Measurements from ENCODE around the gene LTBP1.
"Not testable (repeated sequence)": the region's sequence is repeated elsewhere in the genome, so short reads cannot be mapped to it uniquely, and the experiment has no call there.

Gene LTBP1, protein sequence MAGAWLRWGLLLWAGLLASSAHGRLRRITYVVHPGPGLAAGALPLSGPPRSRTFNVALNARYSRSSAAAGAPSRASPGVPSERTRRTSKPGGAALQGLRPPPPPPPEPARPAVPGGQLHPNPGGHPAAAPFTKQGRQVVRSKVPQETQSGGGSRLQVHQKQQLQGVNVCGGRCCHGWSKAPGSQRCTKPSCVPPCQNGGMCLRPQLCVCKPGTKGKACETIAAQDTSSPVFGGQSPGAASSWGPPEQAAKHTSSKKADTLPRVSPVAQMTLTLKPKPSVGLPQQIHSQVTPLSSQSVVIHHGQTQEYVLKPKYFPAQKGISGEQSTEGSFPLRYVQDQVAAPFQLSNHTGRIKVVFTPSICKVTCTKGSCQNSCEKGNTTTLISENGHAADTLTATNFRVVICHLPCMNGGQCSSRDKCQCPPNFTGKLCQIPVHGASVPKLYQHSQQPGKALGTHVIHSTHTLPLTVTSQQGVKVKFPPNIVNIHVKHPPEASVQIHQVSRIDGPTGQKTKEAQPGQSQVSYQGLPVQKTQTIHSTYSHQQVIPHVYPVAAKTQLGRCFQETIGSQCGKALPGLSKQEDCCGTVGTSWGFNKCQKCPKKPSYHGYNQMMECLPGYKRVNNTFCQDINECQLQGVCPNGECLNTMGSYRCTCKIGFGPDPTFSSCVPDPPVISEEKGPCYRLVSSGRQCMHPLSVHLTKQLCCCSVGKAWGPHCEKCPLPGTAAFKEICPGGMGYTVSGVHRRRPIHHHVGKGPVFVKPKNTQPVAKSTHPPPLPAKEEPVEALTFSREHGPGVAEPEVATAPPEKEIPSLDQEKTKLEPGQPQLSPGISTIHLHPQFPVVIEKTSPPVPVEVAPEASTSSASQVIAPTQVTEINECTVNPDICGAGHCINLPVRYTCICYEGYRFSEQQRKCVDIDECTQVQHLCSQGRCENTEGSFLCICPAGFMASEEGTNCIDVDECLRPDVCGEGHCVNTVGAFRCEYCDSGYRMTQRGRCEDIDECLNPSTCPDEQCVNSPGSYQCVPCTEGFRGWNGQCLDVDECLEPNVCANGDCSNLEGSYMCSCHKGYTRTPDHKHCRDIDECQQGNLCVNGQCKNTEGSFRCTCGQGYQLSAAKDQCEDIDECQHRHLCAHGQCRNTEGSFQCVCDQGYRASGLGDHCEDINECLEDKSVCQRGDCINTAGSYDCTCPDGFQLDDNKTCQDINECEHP (N-terminal part only)

DNA sequence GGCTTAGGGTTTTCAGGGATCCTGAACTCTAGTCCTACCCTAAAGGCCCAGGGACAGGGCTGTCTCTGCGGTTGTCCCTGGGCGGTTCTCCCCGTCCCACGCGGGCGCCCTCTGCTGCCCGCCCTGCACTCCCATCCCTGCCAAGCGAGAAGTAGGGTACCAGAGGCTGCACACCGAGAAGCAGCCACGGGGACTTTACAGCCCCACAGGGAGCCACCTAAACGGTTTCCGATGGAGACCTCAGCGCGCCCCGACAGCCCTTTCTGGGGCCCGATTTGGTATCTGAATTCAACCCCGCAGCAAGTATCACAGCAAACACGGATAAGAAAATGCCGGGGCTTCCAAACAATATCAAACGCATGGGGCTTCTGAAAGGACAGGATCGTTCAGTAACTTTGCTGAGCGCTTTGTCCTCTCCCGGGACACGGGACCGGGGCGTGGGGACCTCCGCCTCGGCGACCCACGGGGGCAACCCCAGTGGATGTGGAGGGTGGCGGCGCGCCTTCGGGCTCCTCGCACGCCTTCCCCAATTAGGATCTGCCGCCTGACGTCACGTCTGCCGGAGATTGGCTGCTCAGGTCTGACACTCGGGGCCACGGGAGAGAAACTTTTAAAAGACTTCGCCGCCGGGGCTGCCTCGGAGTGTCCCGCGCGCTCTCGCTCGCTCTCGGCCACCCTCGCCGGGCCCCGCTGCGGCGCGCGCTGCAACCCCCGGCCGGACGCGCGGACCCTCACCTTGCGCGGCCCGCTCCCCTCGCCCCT lies at the start of gene LTBP1:
TSS of gene LTBP1 (plus strand) at position 640 of the 762 bp plus-strand sequence. CDS start 372 bp downstream, outside the sequence.
- DNase-seq (ENCODE audit: low read depth in 1 of 2, low spot score in 1 of 2): peak in 1 of 2 donors; percentile 36

DNA sequence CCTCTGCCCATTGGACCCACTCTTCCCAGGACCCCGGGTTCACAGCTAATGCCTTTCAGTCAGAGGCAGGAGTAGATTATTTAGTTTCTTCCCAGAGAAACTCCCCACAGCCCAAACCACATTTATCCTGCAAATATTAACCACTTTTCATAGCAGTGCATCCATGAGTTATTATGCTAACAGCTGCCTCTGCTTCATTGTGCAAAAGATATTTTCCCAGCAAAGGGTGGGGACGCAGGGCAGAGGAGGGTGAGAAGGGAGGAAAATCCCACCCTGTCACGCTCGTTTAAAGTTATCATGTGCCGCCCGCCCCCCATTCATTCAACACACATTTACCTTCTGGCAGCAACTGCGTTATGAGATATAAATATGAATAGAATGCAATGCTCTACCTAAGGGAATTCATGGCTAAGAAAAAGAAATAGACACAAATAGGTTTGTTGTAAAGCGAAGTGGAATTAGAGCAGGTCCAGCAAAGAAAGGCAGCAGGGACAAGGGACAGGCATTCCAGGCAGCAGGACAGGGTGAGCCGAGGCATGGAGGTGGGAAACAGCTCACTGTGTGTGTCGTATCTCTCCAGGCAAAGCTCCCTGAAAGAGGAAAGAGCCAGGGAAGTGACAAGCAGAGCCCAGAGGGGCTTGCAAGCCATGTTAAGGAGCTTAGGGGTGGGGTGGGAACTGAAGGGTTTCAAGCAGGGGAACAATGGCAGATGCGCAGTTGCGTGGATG lies 46.3 kb upstream of the LTBP1 start:
- no peak for DNase-seq (ENCODE audit: low read depth in 1 of 2, low spot score in 1 of 2)

DNA sequence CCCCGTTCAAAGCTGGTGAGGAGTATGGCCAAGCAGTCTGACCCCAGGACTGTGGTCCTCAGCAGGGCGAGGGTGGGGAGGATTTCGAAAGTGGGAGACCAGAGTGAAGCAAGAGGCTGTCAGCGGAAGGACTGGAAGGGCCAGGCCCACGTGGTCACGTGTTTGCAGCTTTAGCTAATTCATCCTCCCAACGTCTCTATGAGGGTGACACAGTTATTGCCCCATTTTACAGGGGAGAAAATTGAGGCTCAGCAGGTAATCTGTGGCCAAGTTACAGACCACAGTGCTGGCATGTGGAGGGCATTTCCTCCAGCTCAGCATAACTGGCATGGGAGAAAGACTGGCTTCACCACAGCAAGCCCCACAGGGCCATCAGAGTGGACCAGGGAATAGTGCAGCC lies 45.4 kb upstream of the LTBP1 start:
- no peak for DNase-seq (ENCODE audit: low read depth in 1 of 2, low spot score in 1 of 2)

DNA sequence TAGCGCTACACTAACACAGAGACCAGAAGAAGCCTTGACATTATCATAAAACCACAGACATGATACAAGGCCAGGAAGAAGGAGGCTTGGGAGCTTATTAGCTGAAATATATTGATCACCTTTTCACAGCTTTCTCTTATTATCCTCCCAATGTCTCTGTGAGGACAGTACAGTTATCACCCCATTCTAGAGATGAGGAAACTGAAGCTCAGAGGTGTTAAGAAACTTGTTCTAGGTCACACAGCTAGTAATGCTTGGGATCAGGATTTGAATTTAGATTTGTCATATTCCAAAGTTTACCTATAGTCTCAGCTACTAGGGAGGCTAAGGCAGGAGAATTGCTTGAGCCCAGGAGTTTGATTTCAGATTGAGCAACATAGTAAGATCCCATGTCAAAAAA lies 44.6 kb upstream of the LTBP1 start:
- no peak for DNase-seq (ENCODE audit: low read depth in 1 of 2, low spot score in 1 of 2)

DNA sequence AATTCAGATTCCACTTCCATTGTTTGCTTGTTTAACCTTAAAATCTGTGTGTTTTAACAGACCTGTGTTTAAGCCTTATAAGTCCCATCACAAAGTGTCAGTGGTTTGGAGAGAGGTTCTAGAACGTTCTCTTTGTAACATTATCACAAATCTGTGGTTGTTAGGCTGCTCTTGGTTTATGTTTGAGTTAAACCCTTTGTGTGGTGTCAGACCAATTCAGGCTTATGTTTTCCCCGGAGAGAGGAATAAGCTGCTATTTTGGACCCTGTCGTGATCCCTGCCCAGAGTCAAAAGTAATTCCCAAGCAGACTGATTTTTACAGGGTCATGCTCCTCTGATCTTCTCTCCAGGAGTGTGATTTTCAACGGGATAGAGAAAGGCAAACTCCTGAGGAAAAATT lies 43.8 kb upstream of the LTBP1 start:
- no peak for DNase-seq (ENCODE audit: low read depth in 1 of 2, low spot score in 1 of 2)

DNA sequence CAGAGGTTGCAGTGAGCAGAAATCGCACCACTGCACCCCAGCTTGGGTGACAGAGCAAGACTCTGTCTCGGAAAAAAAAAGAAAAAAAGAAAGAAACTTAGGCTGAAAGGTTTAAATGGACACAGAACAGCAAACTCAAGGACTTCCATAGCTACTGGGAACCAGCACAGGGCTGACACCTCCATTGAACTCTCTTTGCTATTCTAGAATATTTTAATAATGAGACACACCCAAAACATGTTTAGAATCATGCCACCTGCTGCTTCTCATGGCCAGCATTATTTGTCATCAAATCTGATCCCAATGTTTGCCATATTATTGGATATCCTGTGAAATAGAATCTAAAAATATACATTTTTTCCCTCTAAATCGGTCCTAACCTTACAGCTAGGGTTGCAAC lies 42.7 kb upstream of the LTBP1 start:
- no peak for DNase-seq (ENCODE audit: low read depth in 1 of 2, low spot score in 1 of 2)

DNA sequence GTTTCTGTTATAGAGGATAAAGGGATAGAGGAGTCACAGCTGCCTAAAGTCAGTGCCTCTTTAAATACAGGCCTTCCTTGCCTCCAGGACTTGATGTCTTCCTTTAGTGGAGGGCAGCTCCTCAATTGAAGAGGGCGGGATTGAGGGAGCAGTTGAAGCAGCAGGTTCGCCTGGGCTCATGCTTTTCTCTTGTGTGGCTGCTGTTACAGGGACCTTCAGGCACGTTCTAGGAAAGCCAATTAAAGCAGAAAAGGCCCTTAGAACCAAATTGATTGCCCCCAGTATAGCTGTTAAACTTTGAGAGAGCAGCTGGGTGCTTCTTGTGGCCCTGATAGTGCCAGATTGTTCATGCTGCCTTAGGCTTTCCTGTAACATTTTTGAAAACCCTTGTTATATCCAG lies 42.0 kb upstream of the LTBP1 start:
- DNase-seq (ENCODE audit: low read depth in 1 of 2, low spot score in 1 of 2): no peak

DNA sequence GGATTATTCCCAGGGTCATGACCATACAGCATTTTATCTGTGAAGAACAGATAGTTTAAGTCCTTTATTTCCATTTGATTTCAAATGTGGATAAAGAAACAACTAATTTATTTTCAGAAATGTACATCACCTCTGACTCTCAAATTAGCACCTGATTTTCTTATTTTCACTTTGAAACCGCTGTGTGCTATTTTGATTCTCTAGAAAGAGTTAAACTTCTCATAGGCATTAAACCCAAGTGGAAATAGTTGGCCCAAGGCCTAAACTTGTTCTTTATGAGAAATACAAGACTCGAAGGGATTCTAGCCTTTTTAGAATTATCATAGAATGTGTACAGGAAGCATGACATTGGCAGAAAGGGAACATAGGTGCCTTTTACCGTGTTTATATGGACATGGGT lies 41.5 kb upstream of the LTBP1 start:
- no peak for DNase-seq (ENCODE audit: low read depth in 1 of 2, low spot score in 1 of 2)

DNA sequence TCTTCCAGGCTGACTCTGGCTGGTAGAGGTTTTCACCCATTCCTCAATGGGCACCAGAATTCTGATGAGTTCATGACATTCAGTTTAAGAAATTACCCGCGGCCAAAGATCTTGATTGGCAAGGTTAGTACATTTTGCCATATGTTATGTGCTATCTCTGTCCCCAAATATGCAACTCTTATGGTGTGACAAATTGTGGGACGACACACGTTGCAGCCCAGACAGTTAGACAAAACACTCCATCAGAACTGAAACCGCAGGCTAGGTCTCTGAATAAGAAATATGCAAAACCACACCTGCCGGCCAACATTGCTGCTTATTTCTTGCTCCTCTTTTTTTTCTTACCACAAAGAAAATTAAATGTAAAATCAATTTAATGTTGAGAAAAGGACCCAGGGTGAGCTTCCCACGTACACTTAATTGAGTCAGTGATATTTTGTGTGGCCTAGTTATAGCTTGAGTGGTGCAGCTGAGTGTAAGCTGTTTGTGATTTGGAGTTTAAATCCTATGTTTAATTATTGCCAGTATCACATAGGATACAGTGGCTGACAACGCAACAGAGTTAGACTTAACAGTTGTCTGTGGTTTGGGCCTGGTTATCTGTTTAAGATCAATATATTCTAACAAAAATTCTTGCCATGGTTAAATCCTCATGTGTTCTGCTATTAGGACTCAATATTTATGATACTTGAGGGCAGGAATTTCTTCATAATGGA lies 35.7 kb upstream of the LTBP1 start:
- DNase-seq (ENCODE audit: low read depth in 1 of 2, low spot score in 1 of 2): no peak

DNA sequence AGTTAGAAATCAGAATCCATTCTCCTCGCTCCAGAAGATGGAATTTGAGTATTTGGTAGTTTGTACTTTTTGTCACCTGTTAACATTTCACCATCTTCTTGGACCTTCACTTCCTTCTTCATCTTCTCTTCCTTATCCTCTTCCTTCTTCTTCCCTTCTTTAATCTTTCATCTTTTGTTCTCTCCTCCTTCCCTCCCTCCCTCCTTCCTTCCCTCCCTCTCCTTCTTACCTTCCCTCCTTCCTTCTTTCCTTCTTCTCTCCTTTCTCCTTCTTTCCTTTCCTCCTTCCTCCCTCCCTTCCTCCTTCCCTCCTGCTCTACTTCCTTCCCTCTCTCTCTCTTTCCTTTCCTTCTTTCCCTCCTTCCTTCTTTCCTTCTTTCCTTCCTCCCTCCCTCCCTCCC lies 31.1 kb upstream of the LTBP1 start:
- DNase-seq (ENCODE audit: low read depth in 1 of 2, low spot score in 1 of 2): no peak

DNA sequence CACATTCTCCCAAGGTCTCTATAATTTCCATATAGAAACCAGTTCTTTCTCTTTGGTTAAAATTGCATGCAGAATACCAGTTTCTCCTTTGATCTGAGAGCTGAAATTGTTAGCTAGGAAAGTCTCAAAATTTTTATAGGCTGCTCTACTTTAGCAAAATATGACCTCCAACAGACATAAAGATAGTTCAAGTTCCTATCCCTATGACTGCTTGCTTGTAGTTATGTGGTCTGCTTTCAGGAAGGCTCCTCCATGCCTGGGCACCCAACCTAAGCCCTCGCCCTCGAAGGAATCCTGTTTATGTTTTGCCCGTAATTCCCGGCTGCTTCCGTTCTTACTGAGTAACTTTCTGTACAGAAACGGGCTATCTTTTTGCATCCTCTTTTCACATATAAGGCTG lies 28.0 kb upstream of the LTBP1 start:
- DNase-seq (ENCODE audit: low read depth in 1 of 2, low spot score in 1 of 2): no peak

DNA sequence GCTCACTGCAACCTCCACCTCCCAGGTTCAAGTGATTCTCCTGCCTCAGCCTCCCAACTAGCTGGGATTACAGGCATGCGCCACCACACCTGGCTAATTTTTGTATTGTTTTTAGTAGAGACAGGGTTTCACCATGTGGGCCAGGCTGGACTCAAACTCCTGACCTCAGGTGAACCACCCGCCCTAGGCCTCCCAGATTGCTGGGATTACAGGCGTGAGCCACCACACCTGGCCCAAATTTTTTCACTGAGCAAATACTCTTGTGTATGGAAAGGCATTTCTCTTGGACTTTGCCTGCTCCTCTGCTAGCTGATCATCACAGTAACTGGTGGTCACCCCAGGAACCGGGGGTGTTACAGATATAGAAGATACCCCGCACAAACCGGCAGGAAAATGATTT lies 26.9 kb upstream of the LTBP1 start:
- not testable (repeated sequence) for DNase-seq (ENCODE audit: low read depth in 1 of 2, low spot score in 1 of 2)

DNA sequence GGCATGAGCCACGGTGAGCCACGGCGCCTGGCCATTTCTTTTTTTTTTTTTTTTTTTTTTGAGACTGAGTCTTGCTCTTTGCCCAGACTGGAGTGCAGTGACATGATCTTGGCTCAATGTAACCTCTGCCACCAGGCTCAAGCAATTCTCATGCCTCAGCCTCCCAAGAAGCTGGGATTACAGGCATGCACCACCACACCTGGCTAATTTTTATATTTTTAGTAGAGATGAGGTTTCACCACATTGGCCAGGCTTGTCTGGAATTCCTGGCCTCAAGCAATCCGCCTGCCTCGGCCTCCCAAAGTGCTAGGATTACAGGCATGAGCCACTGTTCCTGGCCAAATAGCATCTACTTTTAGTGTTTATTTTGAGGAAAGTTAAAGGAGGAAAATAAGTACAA lies 25.3 kb upstream of the LTBP1 start:
- not testable (repeated sequence) for DNase-seq (ENCODE audit: low read depth in 1 of 2, low spot score in 1 of 2)

DNA sequence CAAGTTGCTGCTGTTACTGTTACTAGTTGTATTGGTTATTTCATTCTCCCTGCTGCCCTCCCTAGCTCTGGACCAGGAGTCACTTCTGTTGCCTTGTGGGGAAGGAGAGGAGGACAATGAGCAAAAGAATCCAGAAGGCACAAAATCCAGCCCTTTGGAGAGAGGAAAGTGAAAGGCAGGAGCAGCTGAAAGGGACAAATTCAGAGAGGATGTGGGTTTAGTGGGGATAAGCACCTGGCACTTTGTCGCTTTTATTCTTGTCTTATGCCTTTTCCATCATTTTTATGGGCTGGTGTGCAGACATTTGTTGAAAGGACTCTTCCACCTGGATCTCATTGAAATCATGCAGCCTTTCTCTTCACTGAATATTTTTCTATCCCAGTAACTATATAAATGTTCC lies 24.3 kb upstream of the LTBP1 start:
- DNase-seq (ENCODE audit: low read depth in 1 of 2, low spot score in 1 of 2): no peak

DNA sequence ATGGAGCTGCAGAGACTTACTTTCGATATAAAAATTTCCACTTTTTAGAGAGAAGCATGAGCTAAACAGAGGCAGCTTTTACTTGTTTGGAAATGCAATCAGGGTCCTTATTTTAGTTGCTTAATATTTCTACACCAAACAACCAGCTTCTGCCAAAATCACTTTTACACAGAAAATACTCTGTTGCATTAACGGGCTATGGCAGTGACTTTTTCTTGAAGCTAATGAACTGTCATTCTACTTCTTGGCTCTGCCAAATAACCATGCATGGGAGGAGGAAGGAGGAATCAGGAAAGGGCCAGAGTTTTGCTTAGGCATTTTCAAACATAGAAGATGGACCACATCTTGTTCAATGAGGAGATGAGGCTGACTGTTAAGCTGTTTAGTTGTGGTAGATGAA lies 23.6 kb upstream of the LTBP1 start:
- DNase-seq (ENCODE audit: low read depth in 1 of 2, low spot score in 1 of 2): no peak

DNA sequence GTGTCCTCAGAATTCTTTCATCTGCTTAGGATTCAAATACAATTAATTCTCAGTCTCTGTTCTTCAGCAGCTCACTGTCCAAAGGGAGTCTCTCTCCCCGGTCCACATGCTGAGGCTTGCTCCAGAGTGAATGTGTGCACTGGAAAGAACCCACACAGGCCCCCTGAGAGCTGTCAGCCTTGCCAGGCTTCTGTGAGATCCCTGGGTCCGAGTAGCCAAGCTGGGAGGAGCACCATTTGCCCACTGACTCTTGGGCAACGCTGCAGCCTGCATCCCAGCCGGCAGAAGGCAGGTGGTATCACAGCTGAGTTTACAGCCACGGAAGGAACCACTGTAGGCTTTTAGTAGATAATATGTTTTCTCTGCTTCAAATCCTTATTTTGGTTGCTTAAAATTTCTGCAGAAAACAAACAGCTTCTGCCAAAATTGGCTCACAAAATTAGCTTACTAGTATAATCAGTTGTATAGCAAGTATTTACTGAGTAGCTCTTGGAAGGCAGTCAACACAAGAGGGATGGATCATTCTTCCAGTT lies 21.4 kb upstream of the LTBP1 start:
- no peak for DNase-seq (ENCODE audit: low read depth in 1 of 2, low spot score in 1 of 2)

DNA sequence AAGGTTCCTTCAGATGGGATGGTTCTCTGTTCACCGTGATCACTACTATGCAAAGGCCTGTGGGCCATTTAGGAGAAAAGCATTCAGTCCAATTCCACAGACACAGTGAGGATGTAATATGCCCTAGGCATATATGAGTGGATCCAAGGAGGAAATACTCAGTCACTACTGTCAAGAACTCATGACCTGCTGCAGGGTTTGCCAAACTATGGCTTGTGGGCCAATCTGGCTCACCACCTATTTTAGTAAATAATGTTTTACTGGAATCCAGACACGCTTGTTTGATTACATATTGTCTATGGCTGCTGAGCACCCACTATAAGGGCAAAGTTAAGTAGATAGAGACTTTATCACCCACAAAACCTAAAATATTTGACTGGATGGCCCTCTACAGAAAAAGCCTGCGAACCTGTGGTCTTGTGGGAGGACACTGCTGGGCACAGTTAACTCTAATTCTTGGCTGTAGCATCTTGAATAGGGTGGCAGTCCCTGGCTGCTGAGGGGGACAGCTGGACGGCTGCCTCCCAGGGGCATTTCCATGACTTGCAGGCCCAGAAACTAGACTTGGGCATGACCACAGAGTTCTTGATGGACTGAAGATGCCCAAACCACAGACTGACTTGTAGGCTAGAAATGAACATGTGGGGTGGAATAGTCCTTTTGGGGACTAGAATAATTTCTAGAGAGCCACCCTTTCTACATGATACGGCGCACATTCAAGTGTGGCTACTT lies 20.6 kb upstream of the LTBP1 start:
- no peak for DNase-seq (ENCODE audit: low read depth in 1 of 2, low spot score in 1 of 2)

DNA sequence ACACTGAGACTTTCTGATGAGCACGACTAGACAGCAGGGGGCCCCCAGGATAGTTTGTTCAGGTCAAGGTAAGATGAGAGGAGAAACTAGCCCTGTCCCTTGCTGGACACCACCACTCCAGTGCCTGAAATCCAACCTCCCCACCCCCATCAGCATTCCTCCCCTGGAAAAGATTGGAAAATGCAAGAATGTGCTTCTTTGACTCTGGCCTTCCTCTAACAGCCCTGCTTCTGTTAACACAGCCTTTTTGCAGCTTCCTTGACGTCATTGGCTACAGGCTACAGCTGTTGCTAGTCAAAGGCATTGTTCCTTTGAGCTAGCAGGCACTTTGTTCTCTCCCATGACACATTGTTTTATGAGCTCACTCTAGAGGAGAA lies 20.1 kb upstream of the LTBP1 start:
- no peak for DNase-seq (ENCODE audit: low read depth in 1 of 2, low spot score in 1 of 2)

DNA sequence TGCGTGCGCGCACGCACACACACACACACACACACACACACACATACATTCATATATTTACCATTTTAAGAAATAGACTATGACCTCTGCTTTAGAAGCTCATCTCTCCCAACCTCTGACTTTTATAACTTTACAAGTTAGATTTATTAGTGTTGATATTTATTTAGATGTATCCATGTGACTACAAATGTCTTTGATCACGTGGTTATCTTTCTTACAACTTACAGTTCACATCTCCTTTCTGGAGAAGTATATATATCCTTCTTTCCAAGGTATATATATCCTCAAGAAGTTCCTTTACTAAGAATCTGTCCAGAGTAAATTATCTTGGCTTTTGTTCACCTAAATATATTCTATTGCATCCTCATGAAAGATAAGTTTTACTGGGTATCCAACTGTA lies 16.3 kb upstream of the LTBP1 start:
- DNase-seq (ENCODE audit: low read depth in 1 of 2, low spot score in 1 of 2): no peak
